Endothelial cell of umbilical vein (primary cell): ENCODE results near the gene CTNNA2. TPM values are rescaled to one million over a fixed set of nuclear protein-coding genes. Genes with fewer than 3 reads are reported as not detected.

Source experiments
- BruUV-seq: library from RNA; stranded (reverse); fragments of 400-500 nt; replicated peaks from 2 replicates; lab custom pipeline; 2021; lab: Mats Ljungman, UMichigan
- CTCF ChIA-PET: fragments of 300-600, 350-600 bp; sonication (Branson Sonifier 250); formaldehyde crosslinking; loops from one replicate; lab custom pipeline; 2021; ENCODE audit warnings: antibody characterized with exemption, inconsistent platforms; lab: Charles Lee
- POLR2A ChIA-PET: fragments of 300-600, 350-600 bp; sonication (Branson Sonifier 250); formaldehyde crosslinking; loops from one replicate; lab custom pipeline; 2021; ENCODE audit warnings: antibody characterized with exemption, inconsistent platforms; lab: Charles Lee
- DNase-seq: peaks from one replicate; pipeline ENCODE4 v3.0.0-alpha.2; 2011; ENCODE audit warnings: low read depth, low spot score
- FAIRE-seq: peaks from 2 replicates; lab custom pipeline; 2011; peaks lifted over from hg19 to GRCh38; lab: Jason Lieb, UNC
- H2AFZ ChIP-seq: 2 replicates; pipeline ENCODE4 v1.6.0; 2012; ENCODE audit warnings: low read depth, low read length, control low read depth, inconsistent platforms
- H3K27ac ChIP-seq: 2 replicates; pipeline ENCODE4 v1.5.1; 2011; ENCODE audit warnings: low read depth, mild to moderate bottlenecking, control low read depth, low read length, moderate library complexity; ENCODE audit not compliant: insufficient read depth
- H3K27me3 ChIP-seq, 2 experiments: 2 replicates each; pipeline versions ENCODE4 v1.6.0 to v1.6.1; 2011; ENCODE audit warnings: low read length in 2 of 2, mixed read lengths in 1 of 2; ENCODE audit not compliant: control insufficient read depth in 2 of 2, insufficient read depth in 2 of 2
- H3K36me3 ChIP-seq, 2 experiments: 2 replicates in 1 of 2; 3 replicates in 1 of 2; pipeline ENCODE4 v1.5.1; 2011; ENCODE audit warnings: low read length in 2 of 2, mild to moderate bottlenecking in 1 of 2, moderate library complexity in 1 of 2; ENCODE audit not compliant: control insufficient read depth in 2 of 2, insufficient read depth in 2 of 2; ENCODE audit errors: extremely low read depth in 1 of 2
- H3K4me1 ChIP-seq: 3 replicates; pipeline ENCODE4 v1.5.1; 2011; ENCODE audit warnings: mild to moderate bottlenecking, low read length; ENCODE audit not compliant: control insufficient read depth, insufficient read depth; ENCODE audit errors: extremely low read depth
- H3K4me2 ChIP-seq: 2 replicates; pipeline ENCODE4 v1.6.1; 2011; ENCODE audit warnings: low read length, control low read depth, mixed read lengths; ENCODE audit not compliant: insufficient read depth
- H3K4me3 ChIP-seq, 3 experiments: fragments of 200-600 bp in 1 of 3; sonication (generic), shearing (Covaris generic) in 1 of 3; replicated peaks in 1 of 3; 2 replicates each; pipeline ENCODE4 v1.5.1; 2011 to 2016; ENCODE audit warnings: control low read depth in 3 of 3, low read length in 3 of 3, mild to moderate bottlenecking in 2 of 3, inconsistent platforms in 1 of 3, low read depth in 1 of 3, moderate library complexity in 1 of 3; ENCODE audit not compliant: insufficient read depth in 1 of 3
- H3K79me2 ChIP-seq: 2 replicates; pipeline ENCODE4 v1.6.0; 2012; ENCODE audit warnings: low read length, inconsistent platforms; ENCODE audit not compliant: control insufficient read depth, insufficient read depth
- H3K9ac ChIP-seq: replicated peaks from 2 replicates; pipeline ENCODE3; 2011; ENCODE audit warnings: low read length, control low read depth; ENCODE audit not compliant: insufficient read depth; ENCODE audit errors: extremely low read depth
- H3K9me1 ChIP-seq: replicated peaks from 3 replicates; pipeline ENCODE4 v1.6.0; 2011; ENCODE audit warnings: mild to moderate bottlenecking, low read length; ENCODE audit not compliant: control insufficient read depth, insufficient read depth; ENCODE audit errors: extremely low read depth
- H3K9me3 ChIP-seq: replicated peaks from 2 replicates; pipeline ENCODE4 v1.5.1; 2012; ENCODE audit warnings: low read length, inconsistent platforms; ENCODE audit not compliant: control insufficient read depth, insufficient read depth
- H4K20me1 ChIP-seq: replicated peaks from 2 replicates; pipeline ENCODE3; 2011; ENCODE audit warnings: mild to moderate bottlenecking, low read length; ENCODE audit not compliant: control insufficient read depth, insufficient read depth; ENCODE audit errors: extremely low read depth
- EZH2 ChIP-seq: IDR thresholded peaks from 2 replicates; pipeline ENCODE4 v1.6.1; 2012; ENCODE audit warnings: borderline replicate concordance, low read depth, mild to moderate bottlenecking, moderate library complexity, low read length, inconsistent platforms; ENCODE audit not compliant: severe bottlenecking
- FOS ChIP-seq: IDR thresholded peaks from 2 replicates; pipeline ENCODE4 v1.6.1; 2011; ENCODE audit warnings: mild to moderate bottlenecking, low read length, moderate library complexity, borderline replicate concordance; ENCODE audit not compliant: insufficient read depth
- GATA2 ChIP-seq: IDR thresholded peaks from 2 replicates; pipeline ENCODE4 v1.7.0; 2011; ENCODE audit warnings: low read depth, mild to moderate bottlenecking, moderate library complexity, mixed read lengths, low read length; ENCODE audit not compliant: insufficient read length, insufficient read depth
- JUN ChIP-seq: IDR thresholded peaks from 2 replicates; pipeline ENCODE4 v1.6.1; 2011; ENCODE audit warnings: borderline replicate concordance, low read depth; ENCODE audit not compliant: insufficient read length, insufficient read depth
- MYC ChIP-seq: IDR thresholded peaks from one replicate; pipeline ENCODE4 v1.6.1; 2011; ENCODE audit warnings: mild to moderate bottlenecking, low read depth, low read length
- POLR2A ChIP-seq: IDR thresholded peaks from 2 replicates; pipeline ENCODE4 v1.6.1; 2012; ENCODE audit warnings: low read depth, mild to moderate bottlenecking, control low read depth, low read length
- POLR2AphosphoS5 ChIP-seq: IDR thresholded peaks from 2 replicates; pipeline ENCODE4 v1.6.1; 2012; ENCODE audit warnings: low read depth, mild to moderate bottlenecking, control low read depth, low read length, moderate library complexity; ENCODE audit not compliant: insufficient read depth
- dilution Hi-C: fragments of 300-500 bp; cut with MboI; formaldehyde crosslinking; loops from one replicate; pipeline ENCODE4 v1.15.0; 2019; ENCODE audit warnings: low sequenced_read_pairs; ENCODE audit not compliant: extremely low pct_ligation_motif_present
- intact Hi-C: fragments of 100-400 bp; cut with micrococcal nuclease; formaldehyde crosslinking; loops from one replicate; pipeline ENCODE4 v1.10.0; 2022
- polyA plus RNA-seq, 4 experiments: library from polyadenylated mRNA; depleted of rRNA in 3 of 4; stranded (reverse) in 3 of 4; unstranded in 1 of 4; fragments of >200 nt; gene quantifications; 2 replicates each; pipeline versions ENCODE4 v1.2.1 to v1.2.3, GENCODE V29; 2011 to 2012; ENCODE audit warnings: missing spikeins in 1 of 4
- total RNA-seq: library from RNA; stranded (reverse); gene quantifications from 2 replicates; pipeline ENCODE4 v1.2.3, GENCODE V29; 2021
- TF ChIP-seq, protein P1 (sequence below): IDR thresholded peaks from 2 replicates; pipeline ENCODE4 v1.6.1; 2011; ENCODE audit not compliant: insufficient read depth, insufficient read length
- TF ChIP-seq, protein P2 (sequence below), 2 donors: IDR thresholded peaks; 1 replicate in 1 of 2; 2 replicates in 1 of 2; pipeline ENCODE4 v1.5.1; 2011; ENCODE audit warnings: low read length in 2 of 2, mild to moderate bottlenecking in 2 of 2, moderate library complexity in 2 of 2, control low read depth in 1 of 2, inconsistent platforms in 1 of 2, low read depth in 1 of 2; ENCODE audit not compliant: insufficient read depth in 1 of 2; ENCODE audit errors: extremely low read depth in 1 of 2

CTNNA2 gene
- total and polyA plus RNA-seq, 2 donors (not counting 3 experiments of a cell fraction or from before 2014, with no cell fraction given) = not detected

DNA sequence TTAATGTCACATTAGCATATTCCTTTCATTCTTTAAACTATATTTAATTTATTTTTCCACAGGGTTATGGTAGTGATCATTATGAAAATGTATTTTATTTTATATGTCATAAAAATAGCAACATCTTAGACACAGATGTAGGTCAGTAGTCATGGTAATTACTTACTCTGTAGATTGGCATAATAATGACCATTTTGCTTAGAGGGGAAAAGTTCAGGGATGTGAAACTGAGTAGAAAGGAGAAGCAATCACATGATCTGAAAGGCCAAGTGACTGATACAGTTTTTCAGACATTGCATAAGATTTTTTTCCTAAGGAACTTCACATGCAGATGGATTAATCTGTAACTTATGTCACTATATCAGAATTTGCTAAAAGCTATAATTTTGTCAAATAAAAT lies 286.9 kb downstream of the CTNNA2 start:
- no peak overlapping the region for H2AFZ ChIP-seq
- intact Hi-C loops = no loop called here

More for the DNA sequence above, 286.9 kb downstream of the CTNNA2 start:
- DNase-seq = no peak
- ChIA-PET CTCF (no interaction called here), POLR2A (no interaction called here)
- Histone ChIP-seq H3K79me2 (no peaks in the 10 kb centered on the region), H3K27me3 (no peaks in the 10 kb centered on the region), H3K4me3 (no peak overlapping the region), H3K4me1 (no peaks in the 10 kb centered on the region), H4K20me1 (no peaks in the 10 kb centered on the region), H3K9me1 (no peaks in the 10 kb centered on the region), H3K9me3 (peaks cover 4% of the 10 kb centered on the region), H3K36me3 (no peaks in the 10 kb centered on the region), H3K27ac (no peak overlapping the region), H3K4me2 (no peak overlapping the region), H3K9ac (no peak overlapping the region)
- TF ChIP-seq, protein P1, sequence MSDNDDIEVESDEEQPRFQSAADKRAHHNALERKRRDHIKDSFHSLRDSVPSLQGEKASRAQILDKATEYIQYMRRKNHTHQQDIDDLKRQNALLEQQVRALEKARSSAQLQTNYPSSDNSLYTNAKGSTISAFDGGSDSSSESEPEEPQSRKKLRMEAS = no peak
- TF ChIP-seq POLR2AphosphoS5 (no peak), MYC (no peak), GATA2 (no peak), JUN (no peak), POLR2A (no peak), FOS (no peak), EZH2 (no peak)
- TF ChIP-seq, protein P2, sequence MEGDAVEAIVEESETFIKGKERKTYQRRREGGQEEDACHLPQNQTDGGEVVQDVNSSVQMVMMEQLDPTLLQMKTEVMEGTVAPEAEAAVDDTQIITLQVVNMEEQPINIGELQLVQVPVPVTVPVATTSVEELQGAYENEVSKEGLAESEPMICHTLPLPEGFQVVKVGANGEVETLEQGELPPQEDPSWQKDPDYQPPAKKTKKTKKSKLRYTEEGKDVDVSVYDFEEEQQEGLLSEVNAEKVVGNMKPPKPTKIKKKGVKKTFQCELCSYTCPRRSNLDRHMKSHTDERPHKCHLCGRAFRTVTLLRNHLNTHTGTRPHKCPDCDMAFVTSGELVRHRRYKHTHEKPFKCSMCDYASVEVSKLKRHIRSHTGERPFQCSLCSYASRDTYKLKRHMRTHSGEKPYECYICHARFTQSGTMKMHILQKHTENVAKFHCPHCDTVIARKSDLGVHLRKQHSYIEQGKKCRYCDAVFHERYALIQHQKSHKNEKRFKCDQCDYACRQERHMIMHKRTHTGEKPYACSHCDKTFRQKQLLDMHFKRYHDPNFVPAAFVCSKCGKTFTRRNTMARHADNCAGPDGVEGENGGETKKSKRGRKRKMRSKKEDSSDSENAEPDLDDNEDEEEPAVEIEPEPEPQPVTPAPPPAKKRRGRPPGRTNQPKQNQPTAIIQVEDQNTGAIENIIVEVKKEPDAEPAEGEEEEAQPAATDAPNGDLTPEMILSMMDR (IDR thresholded peaks at IDR 0.05; ENCODE audit: extremely low read depth in 1 of 2, insufficient read depth in 1 of 2, low read depth in 1 of 2, low read length in 2 of 2) = no peak
- no TSS peak for BruUV-seq
- dilution Hi-C loops = no loop called here
- no peak for FAIRE-seq
